B cell (primary cell): ENCODE results near the gene RGS6. TPM values are rescaled to one million over a fixed set of nuclear protein-coding genes. Genes with fewer than 3 reads are reported as not detected.

Source experiments
- ATAC-seq: fragments of 200-7000 bp; cut with Tn5 transposase; one replicate; pipeline ENCODE4 v1.10.0; 2021; ENCODE audit warnings: low read depth, mild to moderate bottlenecking, moderate number of reproducible peaks, moderate library complexity
- CTCF ChIA-PET: fragments of 350-600 bp; sonication (Branson Sonifier 250); formaldehyde crosslinking; loops from one replicate; lab custom pipeline; 2021; ENCODE audit warnings: antibody characterized with exemption, inconsistent platforms; lab: Charles Lee
- POLR2A ChIA-PET: fragments of 350-600 bp; sonication (Branson Sonifier 250); formaldehyde crosslinking; loops from one replicate; lab custom pipeline; 2021; ENCODE audit warnings: antibody characterized with exemption; lab: Charles Lee
- DNase-seq: peaks from one replicate; pipeline ENCODE4 v3.0.0; 2013
- H2AFZ ChIP-seq: 2 replicates; pipeline ENCODE4 v1.6.1; 2012; ENCODE audit warnings: mild to moderate bottlenecking, low read depth, low read length; ENCODE audit not compliant: insufficient read depth, poor library complexity, severe bottlenecking
- H3K27ac ChIP-seq, 2 donors: 1 replicate in 1 of 2; 2 replicates in 1 of 2; pipeline ENCODE4 v1.5.1; 2012 to 2013; ENCODE audit warnings: low read length in 2 of 2, mild to moderate bottlenecking in 2 of 2, moderate library complexity in 1 of 2
- H3K27me3 ChIP-seq, 4 experiments: fragments of 200-600 bp in 1 of 4; sonication (generic) in 1 of 4; replicated peaks in 1 of 4; 1 replicate in 2 of 4; 2 replicates in 2 of 4; pipeline versions ENCODE4 v1.6.1 to v1.7.0; 2013 to 2016; ENCODE audit warnings: low read length in 3 of 4, mild to moderate bottlenecking in 2 of 4, mixed read lengths in 1 of 4, moderate library complexity in 1 of 4; ENCODE audit not compliant: insufficient read depth in 4 of 4, control insufficient read depth in 3 of 4; ENCODE audit errors: control extremely low read depth in 1 of 4
- H3K36me3 ChIP-seq, 2 experiments: replicated peaks in 1 of 2; 1 replicate in 1 of 2; 2 replicates in 1 of 2; pipeline versions ENCODE4 v1.6.1 to v1.7.1; 2013; ENCODE audit warnings: low read length in 1 of 2; ENCODE audit not compliant: insufficient read depth in 2 of 2, control insufficient read depth in 1 of 2; ENCODE audit errors: control extremely low read depth in 1 of 2, extremely low read depth in 1 of 2
- H3K4me1 ChIP-seq, 2 donors: fragments of 200-600 bp in 1 of 2; sonication (generic) in 1 of 2; 1 replicate in 1 of 2; 2 replicates in 1 of 2; pipeline versions ENCODE4 v1.5.1 to v1.6.1; 2013 to 2017; ENCODE audit warnings: low read length in 2 of 2; ENCODE audit not compliant: control insufficient read depth in 2 of 2, insufficient read depth in 2 of 2
- H3K4me2 ChIP-seq: replicated peaks from 2 replicates; pipeline ENCODE3; 2012; ENCODE audit warnings: mild to moderate bottlenecking, low read depth, low read length; ENCODE audit not compliant: poor library complexity, severe bottlenecking
- H3K4me3 ChIP-seq, 5 experiments: fragments of 200-600 bp in 1 of 5; sonication (generic) in 1 of 5; 1 replicate in 3 of 5; 2 replicates in 2 of 5; pipeline versions ENCODE4 v1.5.1 to v1.7.0; 2011 to 2016; ENCODE audit warnings: low read length in 4 of 5, mild to moderate bottlenecking in 4 of 5, low read depth in 2 of 5, control low read depth in 1 of 5, moderate library complexity in 1 of 5; ENCODE audit not compliant: insufficient read depth in 1 of 5; ENCODE audit errors: control extremely low read depth in 1 of 5, extremely low read depth in 1 of 5
- H3K79me2 ChIP-seq: fragments of 200-600 bp; sonication (generic); one replicate; pipeline ENCODE4 v1.6.0; 2016; ENCODE audit warnings: low read length; ENCODE audit not compliant: control insufficient read depth, insufficient read depth
- H3K9ac ChIP-seq: fragments of 200-600 bp; sonication (generic); 2 replicates; pipeline ENCODE4 v1.6.1; 2017; ENCODE audit warnings: mild to moderate bottlenecking, low read length, moderate library complexity
- H3K9me3 ChIP-seq, 3 donors: one replicate each; pipeline versions ENCODE4 v1.6.1 to v1.7.1; 2013; ENCODE audit warnings: low read length in 2 of 3; ENCODE audit not compliant: control insufficient read depth in 2 of 3, insufficient read depth in 1 of 3; ENCODE audit errors: control extremely low read depth in 1 of 3
- H4K20me1 ChIP-seq: 2 replicates; pipeline ENCODE4 v1.6.0; 2012; ENCODE audit warnings: mild to moderate bottlenecking, low read length; ENCODE audit not compliant: insufficient read depth, control insufficient read depth, poor library complexity, severe bottlenecking
- H3K27ac Mint-ChIP-seq: one replicate; pipeline ENCODE4 v1.8.0; 2021; ENCODE audit warnings: mixed read lengths
- H3K27me3 Mint-ChIP-seq: one replicate; pipeline ENCODE4 v1.8.0; 2021; ENCODE audit warnings: mixed read lengths
- H3K4me1 Mint-ChIP-seq: one replicate; pipeline ENCODE4 v1.8.0; 2021; ENCODE audit warnings: mixed read lengths
- H3K4me3 Mint-ChIP-seq: one replicate; pipeline ENCODE4 v1.8.0; 2021; ENCODE audit warnings: mixed read lengths
- H3K9me3 Mint-ChIP-seq: one replicate; pipeline ENCODE4 v1.8.0; 2022; ENCODE audit warnings: mixed read lengths; ENCODE audit not compliant: insufficient read depth
- EZH2 ChIP-seq: IDR thresholded peaks from 2 replicates; pipeline ENCODE4 v1.6.1; 2012; ENCODE audit warnings: borderline replicate concordance, low read depth, mild to moderate bottlenecking, moderate library complexity, low read length; ENCODE audit not compliant: insufficient read depth, poor library complexity, severe bottlenecking
- WGBS: methylation state at CpG from one replicate; pipeline ENCODE4 v1.1.5; 2013; ENCODE audit warnings: missing lambda C conversion rate; ENCODE audit not compliant: insufficient coverage; 5-methylcytosine and 5-hydroxymethylcytosine counted together
- intact Hi-C: fragments of 100-400 bp; cut with micrococcal nuclease; formaldehyde crosslinking; loops from one replicate; pipeline ENCODE4 v1.10.0; 2022
- polyA plus RNA-seq: library from polyadenylated mRNA; depleted of rRNA; stranded (reverse); fragments of >200 nt; gene quantifications from 2 replicates; pipeline ENCODE4 v1.2.3, GENCODE V29; 2012
- total RNA-seq, 2 donors: library from RNA; stranded (reverse); fragments of 120-200 nt in 1 of 2; gene quantifications; 1 replicate in 1 of 2; 2 replicates in 1 of 2; pipeline versions ENCODE4 v1.2.3 to v1.2.4, GENCODE V29; 2013 to 2022
- TF ChIP-seq, protein P1 (sequence below): fragments of 200-600 bp; IDR thresholded peaks from one replicate; pipeline ENCODE4 v1.8.0; 2022; ENCODE audit warnings: antibody characterized with exemption, mild to moderate bottlenecking

The RGS6 gene
- total and polyA plus RNA-seq, 2 donors (not counting 1 experiment from before 2014, with no cell fraction given), result 0.07 TPM; not detected in 1

DNA sequence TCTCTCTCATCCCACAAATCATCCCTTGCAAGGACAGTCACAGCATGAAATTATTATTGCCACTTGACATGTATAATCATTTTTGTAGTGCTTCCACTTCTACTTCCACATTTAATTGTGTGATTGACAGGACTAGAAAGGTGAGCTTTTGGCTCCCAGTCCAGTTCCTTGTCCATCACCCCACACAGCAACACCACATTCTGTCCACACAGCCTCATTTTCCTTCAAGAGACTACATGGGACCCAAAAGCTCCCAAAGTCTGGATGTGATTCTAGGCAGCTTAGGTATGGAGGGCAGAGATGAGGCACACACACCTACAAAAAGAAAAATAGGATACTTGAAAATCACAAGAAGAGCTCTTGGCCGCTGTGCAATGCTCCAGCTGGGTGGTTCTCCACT is 595.4 kb downstream of the RGS6 start:
- TF ChIP-seq, protein P1, sequence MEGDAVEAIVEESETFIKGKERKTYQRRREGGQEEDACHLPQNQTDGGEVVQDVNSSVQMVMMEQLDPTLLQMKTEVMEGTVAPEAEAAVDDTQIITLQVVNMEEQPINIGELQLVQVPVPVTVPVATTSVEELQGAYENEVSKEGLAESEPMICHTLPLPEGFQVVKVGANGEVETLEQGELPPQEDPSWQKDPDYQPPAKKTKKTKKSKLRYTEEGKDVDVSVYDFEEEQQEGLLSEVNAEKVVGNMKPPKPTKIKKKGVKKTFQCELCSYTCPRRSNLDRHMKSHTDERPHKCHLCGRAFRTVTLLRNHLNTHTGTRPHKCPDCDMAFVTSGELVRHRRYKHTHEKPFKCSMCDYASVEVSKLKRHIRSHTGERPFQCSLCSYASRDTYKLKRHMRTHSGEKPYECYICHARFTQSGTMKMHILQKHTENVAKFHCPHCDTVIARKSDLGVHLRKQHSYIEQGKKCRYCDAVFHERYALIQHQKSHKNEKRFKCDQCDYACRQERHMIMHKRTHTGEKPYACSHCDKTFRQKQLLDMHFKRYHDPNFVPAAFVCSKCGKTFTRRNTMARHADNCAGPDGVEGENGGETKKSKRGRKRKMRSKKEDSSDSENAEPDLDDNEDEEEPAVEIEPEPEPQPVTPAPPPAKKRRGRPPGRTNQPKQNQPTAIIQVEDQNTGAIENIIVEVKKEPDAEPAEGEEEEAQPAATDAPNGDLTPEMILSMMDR, result no peak
- no peak for TF ChIP-seq EZH2
- H3K36me3 ChIP-seq, result no peaks in the 10 kb centered on the region
- no peaks in the 10 kb centered on the region for H3K79me2 ChIP-seq
- ChIA-PET POLR2A (interaction anchor here (0.5 kb wide), 1 partner anchor 21 kb away, joined by 5 read pairs; no protein-coding TSS in a partner anchor), CTCF (interaction anchor here (1.5 to 3.6 kb wide), 3 partner anchors 11 to 376 kb away, joined by 4 to 22 read pairs (median 6); no protein-coding TSS in a partner anchor)
- H3K9ac ChIP-seq, result no peak overlapping the region
- DNase-seq (no peak), ATAC-seq (no peak)
- H3K4me3 Mint-ChIP-seq, result no peak overlapping the region
- no peaks in the 10 kb centered on the region for H4K20me1 ChIP-seq
- H3K4me1 Mint-ChIP-seq, result peaks cover 79% of the 10 kb centered on the region
- WGBS, result 100% methylated on average over 1 of the region's 1 CpG
- H3K4me2 ChIP-seq, result no peak overlapping the region
- no peak overlapping the region for H3K27ac Mint-ChIP-seq
- H3K27ac ChIP-seq, result no peak overlapping the region
- peaks cover 51 to 71% of the 10 kb centered on the region in 2 donors for H3K4me1 ChIP-seq
- intact Hi-C loops, result no loop called here
- H3K9me3 ChIP-seq, result peaks cover 0 to 3% (median 0%) of the 10 kb centered on the region in 3 donors
- H3K27me3 Mint-ChIP-seq, result no peaks in the 10 kb centered on the region
- no peak overlapping the region for H3K4me3 ChIP-seq
- peaks cover 4% of the 10 kb centered on the region for H3K9me3 Mint-ChIP-seq
- H3K27me3 ChIP-seq, result no peaks in the 10 kb centered on the region
- H2AFZ ChIP-seq, result peak overlapping the region; percentile 18

DNA sequence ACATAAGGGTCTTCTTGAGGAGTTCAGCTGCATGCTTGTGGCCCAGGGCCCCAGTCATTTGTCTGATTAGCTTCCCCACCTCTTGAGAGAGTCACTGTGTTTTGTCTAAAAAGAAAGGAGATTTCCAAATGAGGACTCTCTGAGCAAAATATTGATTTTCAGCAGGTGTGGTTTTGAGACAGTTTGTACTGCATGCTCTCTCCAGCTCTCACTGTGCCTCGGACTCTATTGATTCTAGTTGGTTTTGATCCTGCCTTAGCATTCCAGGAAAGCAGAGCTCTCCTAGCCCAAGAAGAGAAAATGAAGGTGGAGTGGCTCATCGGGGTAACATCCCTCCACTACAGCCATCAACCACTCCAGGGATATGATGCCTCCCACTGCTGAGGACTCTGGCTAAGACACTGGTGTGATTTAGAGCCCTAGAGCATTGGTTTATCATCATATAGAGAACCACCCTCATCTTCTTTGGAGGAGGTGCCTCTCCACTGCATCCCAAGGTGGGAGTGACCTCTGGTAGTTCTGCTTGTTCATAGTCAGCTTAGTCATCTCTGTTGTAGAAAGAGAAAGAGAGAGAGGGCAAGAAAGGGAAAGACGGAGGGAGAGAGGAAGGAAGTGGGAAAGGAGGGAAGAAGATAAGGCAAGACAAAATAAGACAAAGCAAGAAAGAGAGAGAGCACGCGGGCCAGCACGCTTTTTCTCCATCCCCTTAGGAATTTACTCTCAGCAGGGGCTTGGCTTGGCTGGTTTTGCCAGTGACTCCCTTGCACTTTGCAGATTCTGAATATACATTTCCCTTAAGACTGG is 596.0 kb downstream of the RGS6 start:
- TF ChIP-seq, protein P1, result no peak
- TF ChIP-seq EZH2, result no peak
- Histone ChIP-seq H3K9me3 (peaks cover 0 to 9% (median 0%) of the 10 kb centered on the region in 3 donors), H3K4me3 (no peak overlapping the region), H3K4me2 (peak overlapping the region; percentile 10), H3K27ac (no peak overlapping the region), H3K4me1 (peaks cover 45 to 67% of the 10 kb centered on the region in 2 donors), H3K36me3 (no peaks in the 10 kb centered on the region), H4K20me1 (no peaks in the 10 kb centered on the region), H2AFZ (no peak overlapping the region), H3K27me3 (no peaks in the 10 kb centered on the region), H3K9ac (no peak overlapping the region), H3K79me2 (no peaks in the 10 kb centered on the region)
- peaks cover 8% of the 10 kb centered on the region for H3K9me3 Mint-ChIP-seq
- ChIA-PET POLR2A (interaction anchor here (0.5 kb wide), 1 partner anchor 20 kb away, joined by 5 read pairs; no protein-coding TSS in a partner anchor), CTCF (interaction anchor here (1.5 to 3.6 kb wide), 2 partner anchors 11 to 376 kb away, joined by 4 to 22 read pairs; no protein-coding TSS in a partner anchor)
- no peaks in the 10 kb centered on the region for H3K27me3 Mint-ChIP-seq
- ATAC-seq, result no peak
- no peak overlapping the region for H3K4me3 Mint-ChIP-seq
- peaks cover 75% of the 10 kb centered on the region for H3K4me1 Mint-ChIP-seq
- 6% methylated on average over 2 of the region's 6 CpGs for WGBS
- no peak for DNase-seq
- peak overlapping the region; percentile 16 for H3K27ac Mint-ChIP-seq
- intact Hi-C loops, result no loop called here
